Renal cortex interstitium (tissue), 15 donors: Measurements from ENCODE around the gene AKR1E2. TPM values are rescaled to one million over a fixed set of nuclear protein-coding genes. Genes with fewer than 3 reads are reported as not detected.

Experiments used
- DNase-seq, 11 donors: peaks; one replicate each; pipeline ENCODE4 v3.0.0-alpha.2; 2013; ENCODE audit warnings: low read depth in 9 of 11, low spot score in 4 of 11; ENCODE audit errors: extremely low read depth in 1 of 11
- long read RNA-seq, 16 experiments: transcript quantifications; one replicate each; lab custom pipeline, GENCODE V29; 2026
- polyA plus RNA-seq, 3 donors: library from polyadenylated mRNA; unstranded; fragments of 120-200 nt; gene quantifications; one replicate each; pipeline ENCODE4 v1.2.1, GENCODE V29; 2013; ENCODE audit not compliant: insufficient read length in 3 of 3

Gene AKR1E2
- polyA plus RNA-seq = 1 to 10 TPM; 5.3 to 8.5 (median 6.5) TPM
- long read RNA-seq, donor 1, partial matches to known transcripts = 0 of 1 reads
- long read RNA-seq, donor 1, other reads (novel, unspliced or antisense) = 0 of 1 reads
- long read RNA-seq, donor 2 = 0 reads
- long read RNA-seq, donor 3 = 0 reads
- long read RNA-seq, donor 4 = 0 reads
- long read RNA-seq, donor 5 = 0 reads
- long read RNA-seq, donor 6 = 0 reads
- long read RNA-seq, donor 7 = 0 reads
- long read RNA-seq, donor 8, partial matches to known transcripts = 0 of 1 reads
- long read RNA-seq, donor 8, other reads (novel, unspliced or antisense) = 0 of 1 reads
- long read RNA-seq, donor 9, partial matches to known transcripts = 0 of 2 reads
- long read RNA-seq, donor 9, other reads (novel, unspliced or antisense) = 0 of 2 reads
- long read RNA-seq, donor 10 = 0 reads
- long read RNA-seq, donor 11, partial matches to known transcripts = 0 of 1 reads
- long read RNA-seq, donor 11, other reads (novel, unspliced or antisense) = 0 of 1 reads
- long read RNA-seq, donor 12 = 0 reads
- long read RNA-seq, donor 13 = 0 reads
- long read RNA-seq, donor 14, partial matches to known transcripts = 0 of 1 reads
- long read RNA-seq, donor 14, other reads (novel, unspliced or antisense) = 0 of 1 reads
- long read RNA-seq, donor 15 = 0 reads
- long read RNA-seq, donor 16, partial matches to known transcripts = 0 of 1 reads
- long read RNA-seq, donor 16, other reads (novel, unspliced or antisense) = 0 of 1 reads

GRCh38 chr10:4825868-4826791, at the start of gene AKR1E2:
TSS of gene AKR1E2 (plus strand) at chr10:4826207. CDS start at chr10:4826325, 118 bp downstream.
- DNase-seq = peak in 9 of 11 donors; percentile 60 to 82 (median 75)

GRCh38 chr10:4776234-4776638, 49.8 kb upstream of the AKR1E2 start:
- DNase-seq = no peak

- no peak for DNase-seq
Observed at GRCh38 chr10:4778761-4779160, 47.2 kb upstream of the AKR1E2 start.

- no peak for DNase-seq
Observed at GRCh38 chr10:4780091-4780490, 45.9 kb upstream of the AKR1E2 start.

GRCh38 chr10:4780782-4781181, 45.2 kb upstream of the AKR1E2 start:
- DNase-seq = no peak

- no peak for DNase-seq
Observed at GRCh38 chr10:4781955-4782354, 44.1 kb upstream of the AKR1E2 start.

GRCh38 chr10:4784667-4785333, 41.2 kb upstream of the AKR1E2 start:
- DNase-seq = no peak

GRCh38 chr10:4786043-4786839, 39.8 kb upstream of the AKR1E2 start:
- DNase-seq = no peak

- DNase-seq = no peak
Observed at GRCh38 chr10:4790045-4790444, 36.0 kb upstream of the AKR1E2 start.

GRCh38 chr10:4790922-4791321, 35.1 kb upstream of the AKR1E2 start:
- no peak for DNase-seq

- peak in 1 of 11 donors; percentile 13 for DNase-seq
Observed at GRCh38 chr10:4792381-4792780, 33.6 kb upstream of the AKR1E2 start.

- DNase-seq = no peak
Observed at GRCh38 chr10:4801405-4801804, 24.6 kb upstream of the AKR1E2 start.

- no peak for DNase-seq
Observed at GRCh38 chr10:4802711-4803487, 23.1 kb upstream of the AKR1E2 start.

GRCh38 chr10:4803822-4804221, 22.2 kb upstream of the AKR1E2 start:
- no peak for DNase-seq

GRCh38 chr10:4804465-4804864, 21.5 kb upstream of the AKR1E2 start:
- DNase-seq = no peak

GRCh38 chr10:4806534-4806933, 19.5 kb upstream of the AKR1E2 start:
- DNase-seq = no peak

GRCh38 chr10:4807761-4808507, 18.1 kb upstream of the AKR1E2 start:
- DNase-seq = no peak
